WTC11 (cell line): ENCODE measurements around the gene TERT. TPM values are rescaled to one million over a fixed set of nuclear protein-coding genes. Genes with fewer than 3 reads are reported as not detected.

Experiments
- ATAC-seq: fragments of 200-7000 bp; cut with Tn5 transposase; 2 replicates; pipeline ENCODE4 v1.10.0; 2021; ENCODE audit warnings: mild to moderate bottlenecking, moderate library complexity
- CTCF ChIA-PET: fragments of 300-600 bp; sonication (Branson Sonifier 250); formaldehyde crosslinking; loops from one replicate; lab custom pipeline; 2021; ENCODE audit warnings: antibody characterized with exemption; lab: Charles Lee
- POLR2A ChIA-PET: fragments of 350-600 bp; sonication (Branson Sonifier 250); formaldehyde crosslinking; loops from one replicate; lab custom pipeline; 2021; ENCODE audit warnings: antibody characterized with exemption; lab: Charles Lee
- DNase-seq: peaks from one replicate; pipeline ENCODE4 v3.0.0; 2021; ENCODE audit warnings: low spot score
- H3K27ac Mint-ChIP-seq: 2 replicates; pipeline ENCODE4 v1.8.0; 2021; ENCODE audit warnings: mixed read lengths
- H3K27me3 Mint-ChIP-seq: 2 replicates; pipeline ENCODE4 v1.8.0; 2021; ENCODE audit warnings: low read depth, mild to moderate bottlenecking, moderate library complexity, mixed read lengths
- H3K36me3 Mint-ChIP-seq: 2 replicates; pipeline ENCODE4 v1.8.0; 2021; ENCODE audit warnings: mixed read lengths
- H3K4me1 Mint-ChIP-seq: 2 replicates; pipeline ENCODE4 v1.8.0; 2022; ENCODE audit warnings: mixed read lengths
- H3K4me3 Mint-ChIP-seq: 2 replicates; pipeline ENCODE4 v1.8.0; 2021; ENCODE audit warnings: mild to moderate bottlenecking, moderate library complexity, mixed read lengths
- H3K9me3 Mint-ChIP-seq: 2 replicates; pipeline ENCODE4 v1.8.0; 2021; ENCODE audit warnings: mixed read lengths
- ARID4B ChIP-seq: sonication (generic); formaldehyde crosslinking; IDR thresholded peaks from 2 replicates; pipeline ENCODE4 v1.8.0; 2023; ENCODE audit warnings: missing genetic modification reagents, mild to moderate bottlenecking, borderline replicate concordance
- CTCF ChIP-seq: fragments of 200-600 bp; IDR thresholded peaks from 2 replicates; pipeline ENCODE4 v1.8.0; 2022; ENCODE audit warnings: antibody characterized with exemption
- E2F1 ChIP-seq: sonication (generic); formaldehyde crosslinking; IDR thresholded peaks from 2 replicates; pipeline ENCODE4 v1.8.0; 2022; ENCODE audit warnings: mild to moderate bottlenecking, missing genetic modification reagents
- FOXP4 ChIP-seq: sonication (generic); formaldehyde crosslinking; IDR thresholded peaks from 2 replicates; pipeline ENCODE4 v1.8.0; 2022; ENCODE audit warnings: mild to moderate bottlenecking, missing genetic modification reagents
- HMGXB4 ChIP-seq: sonication (generic); formaldehyde crosslinking; IDR thresholded peaks from 2 replicates; pipeline ENCODE4 v1.8.1; 2023; ENCODE audit warnings: mild to moderate bottlenecking, moderate library complexity, missing genetic modification reagents
- MYBL2 ChIP-seq: sonication (generic); formaldehyde crosslinking; IDR thresholded peaks from 2 replicates; pipeline ENCODE4 v1.8.1; 2023; ENCODE audit warnings: mild to moderate bottlenecking, moderate library complexity, missing genetic modification reagents
- PRDM15 ChIP-seq: sonication (generic); formaldehyde crosslinking; IDR thresholded peaks from 2 replicates; pipeline ENCODE4 v1.8.0; 2022; ENCODE audit warnings: missing genetic modification reagents
- SP1 ChIP-seq: sonication (generic); formaldehyde crosslinking; conservative IDR thresholded peaks from 2 replicates; pipeline ENCODE4 v1.8.1; 2022; ENCODE audit warnings: missing genetic modification reagents
- STAT6 ChIP-seq: sonication (generic); formaldehyde crosslinking; conservative IDR thresholded peaks from 2 replicates; pipeline ENCODE4 v1.8.1; 2023; ENCODE audit warnings: mild to moderate bottlenecking, low read depth, missing genetic modification reagents, moderate library complexity
- TCF7 ChIP-seq: sonication (generic); formaldehyde crosslinking; IDR thresholded peaks from 2 replicates; pipeline ENCODE4 v1.8.0; 2022; ENCODE audit warnings: mild to moderate bottlenecking, low read depth, missing genetic modification reagents, moderate library complexity
- TEAD1 ChIP-seq: sonication (generic); formaldehyde crosslinking; IDR thresholded peaks from 2 replicates; pipeline ENCODE4 v1.8.0; 2022; ENCODE audit warnings: mild to moderate bottlenecking, missing genetic modification reagents
- ZNF396 ChIP-seq: fragments of 250-450 bp; sonication (Bioruptor Pico); IDR thresholded peaks from 2 replicates; pipeline ENCODE4 v1.8.0; 2021; ENCODE audit warnings: mild to moderate bottlenecking, moderate library complexity, borderline replicate concordance
- ZNF512 ChIP-seq: sonication (generic); formaldehyde crosslinking; IDR thresholded peaks from 2 replicates; pipeline ENCODE4 v1.8.1; 2022; ENCODE audit warnings: missing genetic modification reagents, borderline replicate concordance
- total RNA-seq: library from RNA; stranded (reverse); gene quantifications from 3 replicates; pipeline ENCODE4 v1.2.3, GENCODE V29; 2021

The TERT gene
- total RNA-seq, 1 experiment from 2014 or later: 42.9 TPM

- no peak for TF ChIP-seq FOXP4 (CRISPR knock-in tag)
- no peak for TF ChIP-seq E2F1 (CRISPR knock-in tag)
- no peak for TF ChIP-seq ZNF396 (CRISPR knock-in tag)
- no peak for TF ChIP-seq ARID4B (CRISPR knock-in tag)
- TF ChIP-seq SP1 (CRISPR knock-in tag): no peak
- no peak for TF ChIP-seq ZNF512 (CRISPR knock-in tag)
- no peak for TF ChIP-seq TEAD1
- TF ChIP-seq HMGXB4 (CRISPR knock-in tag): no peak
- TF ChIP-seq STAT6: no peak
- TF ChIP-seq MYBL2: no peak
These were observed 27.4 kb upstream of the TERT start (continued) for GRCh38 chr5:1322036-1322900.

GRCh38 chr5:1321576-1321975 is 26.7 kb upstream of the TERT start:
- Mint-ChIP-seq H3K36me3 (peaks cover 53% of the 10 kb centered on the region), H3K4me1 (peaks cover 7% of the 10 kb centered on the region), H3K27ac (no peak overlapping the region), H3K27me3 (no peaks in the 10 kb centered on the region), H3K4me3 (no peak overlapping the region)
- ATAC-seq (no peak), DNase-seq (no peak)
- POLR2A ChIA-PET: no interaction called here
- TF ChIP-seq CTCF: no peak
- no peak for TF ChIP-seq PRDM15
- TF ChIP-seq TCF7 (CRISPR knock-in tag): no peak
- TF ChIP-seq, all 79 proteins: peak for 0
- CTCF ChIA-PET: no interaction called here
- H3K9me3 Mint-ChIP-seq: no peaks in the 10 kb centered on the region
